Measurements from ENCODE around the gene ERVV-1. TPM values are rescaled to one million over a fixed set of nuclear protein-coding genes. Genes with fewer than 3 reads are reported as not detected.
A peak's percentile ranks its signal among the peaks of the same experiment; 100 is the strongest.

The ERVV-1 gene
- total RNA-seq, 1 donor from 2014 or later, result not detected

GRCh38 chr19:53034948-53035675 is 21.4 kb downstream of the ERVV-1 start:
- TF ChIP-seq EZH2 (IDR thresholded peaks at IDR 0.05; ENCODE audit: insufficient read depth, low read length), result no peak
- TF ChIP-seq, protein P1, sequence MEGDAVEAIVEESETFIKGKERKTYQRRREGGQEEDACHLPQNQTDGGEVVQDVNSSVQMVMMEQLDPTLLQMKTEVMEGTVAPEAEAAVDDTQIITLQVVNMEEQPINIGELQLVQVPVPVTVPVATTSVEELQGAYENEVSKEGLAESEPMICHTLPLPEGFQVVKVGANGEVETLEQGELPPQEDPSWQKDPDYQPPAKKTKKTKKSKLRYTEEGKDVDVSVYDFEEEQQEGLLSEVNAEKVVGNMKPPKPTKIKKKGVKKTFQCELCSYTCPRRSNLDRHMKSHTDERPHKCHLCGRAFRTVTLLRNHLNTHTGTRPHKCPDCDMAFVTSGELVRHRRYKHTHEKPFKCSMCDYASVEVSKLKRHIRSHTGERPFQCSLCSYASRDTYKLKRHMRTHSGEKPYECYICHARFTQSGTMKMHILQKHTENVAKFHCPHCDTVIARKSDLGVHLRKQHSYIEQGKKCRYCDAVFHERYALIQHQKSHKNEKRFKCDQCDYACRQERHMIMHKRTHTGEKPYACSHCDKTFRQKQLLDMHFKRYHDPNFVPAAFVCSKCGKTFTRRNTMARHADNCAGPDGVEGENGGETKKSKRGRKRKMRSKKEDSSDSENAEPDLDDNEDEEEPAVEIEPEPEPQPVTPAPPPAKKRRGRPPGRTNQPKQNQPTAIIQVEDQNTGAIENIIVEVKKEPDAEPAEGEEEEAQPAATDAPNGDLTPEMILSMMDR (IDR thresholded peaks at IDR 0.05; ENCODE audit: insufficient read depth, low read depth, low read length), result no peak
- H3K4me1 ChIP-seq (ENCODE audit: insufficient read depth, low read length), result no peaks in the 10 kb centered on the region
- H3K9me3 Mint-ChIP-seq (ENCODE audit: unreplicated experiment), result peaks cover 23% of the 10 kb centered on the region
- no peak overlapping the region for H3K27ac ChIP-seq (ENCODE audit: low read depth, low read length)
- peaks cover 11% of the 10 kb centered on the region for H3K9me3 ChIP-seq (ENCODE audit: insufficient read depth, low read depth, low read length)
- H3K27me3 Mint-ChIP-seq (ENCODE audit: low read depth, unreplicated experiment), result no peaks in the 10 kb centered on the region
- no peak overlapping the region for H3K27ac Mint-ChIP-seq (ENCODE audit: unreplicated experiment)
- H3K4me1 Mint-ChIP-seq (ENCODE audit: low read depth, unreplicated experiment), result peaks cover 5% of the 10 kb centered on the region
- H3K4me2 ChIP-seq (ENCODE audit: low read length), result no peak overlapping the region
- DNase-seq (ENCODE audit: low read depth) (no peak), FAIRE-seq (no peak)
- H3K9ac ChIP-seq (ENCODE audit: low read length), result no peak overlapping the region
- peaks cover 12% of the 10 kb centered on the region for H3K36me3 Mint-ChIP-seq (ENCODE audit: low read depth, unreplicated experiment)
- no peak overlapping the region for H3K4me3 ChIP-seq (ENCODE audit: insufficient read depth, low read depth, low read length)
- no peaks in the 10 kb centered on the region for H3K79me2 ChIP-seq (ENCODE audit: insufficient read depth, low read length)
- no peaks in the 10 kb centered on the region for H4K20me1 ChIP-seq (ENCODE audit: insufficient read depth, low read length)
- no peaks in the 10 kb centered on the region for H3K27me3 ChIP-seq (ENCODE audit: insufficient read depth, low read length)
- no peak overlapping the region for H2AFZ ChIP-seq (ENCODE audit: low read depth, low read length)
- no peak overlapping the region for H3K4me3 Mint-ChIP-seq (ENCODE audit: unreplicated experiment)
- H3K36me3 ChIP-seq (ENCODE audit: insufficient read depth, low read length), result no peaks in the 10 kb centered on the region

DNA sequence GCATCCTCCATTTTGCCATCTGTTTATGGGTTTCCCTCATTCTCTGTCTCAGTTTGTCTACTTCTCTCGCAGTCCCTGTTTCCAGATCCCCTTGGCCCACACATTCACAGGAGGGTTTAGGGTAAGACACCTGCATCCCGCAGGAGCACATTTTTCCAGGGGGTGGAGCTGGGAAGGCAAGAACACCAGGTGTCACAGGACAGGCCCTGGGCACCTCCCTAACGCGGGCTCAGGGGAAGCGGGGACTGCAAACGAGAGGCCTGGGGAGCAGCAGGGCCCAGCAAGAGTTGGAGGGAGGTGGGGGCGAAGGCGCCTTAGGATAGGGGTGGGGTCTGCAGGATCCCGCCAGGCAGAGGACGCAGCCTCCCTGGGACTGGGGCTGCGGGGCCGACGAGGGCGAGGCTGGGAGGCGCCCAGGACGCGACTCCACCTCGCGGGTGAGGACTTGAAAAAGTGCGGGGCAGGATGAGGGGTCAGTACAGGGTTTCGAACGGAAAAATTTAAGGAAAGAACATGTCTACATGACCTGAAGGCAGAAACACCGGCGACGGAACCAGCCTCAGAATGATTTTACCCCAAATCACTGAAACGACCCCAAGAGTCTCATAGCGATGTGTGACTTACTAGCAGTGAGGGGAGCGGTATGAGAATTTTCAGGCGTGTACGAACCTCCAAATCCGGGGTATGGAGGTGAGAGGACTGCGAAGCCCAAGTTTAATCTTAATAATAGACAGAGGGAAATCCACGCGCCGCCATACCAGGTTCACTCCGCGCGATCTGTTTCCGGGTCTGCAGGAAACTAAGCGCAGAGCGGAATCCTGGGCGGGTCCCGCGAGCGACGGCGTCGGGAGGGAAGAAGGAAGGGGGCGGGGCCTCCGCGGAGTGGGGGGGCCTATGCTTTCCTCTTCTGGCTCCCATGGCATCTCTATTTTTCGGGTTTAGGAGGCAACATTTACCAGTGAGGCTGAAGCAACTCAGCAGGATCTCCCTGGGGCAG is 23.7 kb downstream of the ERVV-1 start:
- peak overlapping the region; percentile 83 for H2AFZ ChIP-seq (ENCODE audit: low read depth, low read length)
- H3K4me1 ChIP-seq (ENCODE audit: insufficient read depth, low read length), result no peaks in the 10 kb centered on the region
- H3K36me3 Mint-ChIP-seq (ENCODE audit: low read depth, unreplicated experiment), result peaks cover 8% of the 10 kb centered on the region
- H4K20me1 ChIP-seq (ENCODE audit: insufficient read depth, low read length), result no peaks in the 10 kb centered on the region
- H3K27me3 ChIP-seq (ENCODE audit: insufficient read depth, low read length), result no peaks in the 10 kb centered on the region
- H3K79me2 ChIP-seq (ENCODE audit: insufficient read depth, low read length), result no peaks in the 10 kb centered on the region
- peak overlapping the region; percentile 55 for H3K4me3 ChIP-seq (ENCODE audit: insufficient read depth, low read depth, low read length)
- TF ChIP-seq, protein P1 (IDR thresholded peaks at IDR 0.05; ENCODE audit: insufficient read depth, low read depth, low read length), result no peak
- no peak for TF ChIP-seq EZH2 (IDR thresholded peaks at IDR 0.05; ENCODE audit: insufficient read depth, low read length)
- H3K9ac ChIP-seq (ENCODE audit: low read length), result peak overlapping the region; percentile 43
- H3K4me1 Mint-ChIP-seq (ENCODE audit: low read depth, unreplicated experiment), result peaks cover 5% of the 10 kb centered on the region
- H3K4me3 Mint-ChIP-seq (ENCODE audit: unreplicated experiment), result peak overlapping the region; percentile 86
- peaks cover 6% of the 10 kb centered on the region for H3K9me3 ChIP-seq (ENCODE audit: insufficient read depth, low read depth, low read length)
- H3K27ac ChIP-seq (ENCODE audit: low read depth, low read length), result no peak overlapping the region
- peaks cover 22% of the 10 kb centered on the region for H3K9me3 Mint-ChIP-seq (ENCODE audit: unreplicated experiment)
- DNase-seq (ENCODE audit: low read depth), result peak; percentile 32
- peak overlapping the region; percentile 77 for H3K4me2 ChIP-seq (ENCODE audit: low read length)
- H3K27ac Mint-ChIP-seq (ENCODE audit: unreplicated experiment), result peak overlapping the region; percentile 42
- H3K27me3 Mint-ChIP-seq (ENCODE audit: low read depth, unreplicated experiment), result no peaks in the 10 kb centered on the region
- no peaks in the 10 kb centered on the region for H3K36me3 ChIP-seq (ENCODE audit: insufficient read depth, low read length)
- no peak for FAIRE-seq
